GM18907 (cell line): ENCODE measurements around the gene KIFC3.
"Not testable (repeated sequence)": the region's sequence is repeated elsewhere in the genome, so short reads cannot be mapped to it uniquely, and the experiment has no call there.

ENCODE experiments used
- ATAC-seq: cut with Tn5 transposase; IDR thresholded peaks from one replicate; pipeline ENCODE4 v1.9.1; 2021; ENCODE audit warnings: mild to moderate bottlenecking, moderate library complexity; ENCODE audit not compliant: unreplicated experiment

Gene KIFC3

DNA sequence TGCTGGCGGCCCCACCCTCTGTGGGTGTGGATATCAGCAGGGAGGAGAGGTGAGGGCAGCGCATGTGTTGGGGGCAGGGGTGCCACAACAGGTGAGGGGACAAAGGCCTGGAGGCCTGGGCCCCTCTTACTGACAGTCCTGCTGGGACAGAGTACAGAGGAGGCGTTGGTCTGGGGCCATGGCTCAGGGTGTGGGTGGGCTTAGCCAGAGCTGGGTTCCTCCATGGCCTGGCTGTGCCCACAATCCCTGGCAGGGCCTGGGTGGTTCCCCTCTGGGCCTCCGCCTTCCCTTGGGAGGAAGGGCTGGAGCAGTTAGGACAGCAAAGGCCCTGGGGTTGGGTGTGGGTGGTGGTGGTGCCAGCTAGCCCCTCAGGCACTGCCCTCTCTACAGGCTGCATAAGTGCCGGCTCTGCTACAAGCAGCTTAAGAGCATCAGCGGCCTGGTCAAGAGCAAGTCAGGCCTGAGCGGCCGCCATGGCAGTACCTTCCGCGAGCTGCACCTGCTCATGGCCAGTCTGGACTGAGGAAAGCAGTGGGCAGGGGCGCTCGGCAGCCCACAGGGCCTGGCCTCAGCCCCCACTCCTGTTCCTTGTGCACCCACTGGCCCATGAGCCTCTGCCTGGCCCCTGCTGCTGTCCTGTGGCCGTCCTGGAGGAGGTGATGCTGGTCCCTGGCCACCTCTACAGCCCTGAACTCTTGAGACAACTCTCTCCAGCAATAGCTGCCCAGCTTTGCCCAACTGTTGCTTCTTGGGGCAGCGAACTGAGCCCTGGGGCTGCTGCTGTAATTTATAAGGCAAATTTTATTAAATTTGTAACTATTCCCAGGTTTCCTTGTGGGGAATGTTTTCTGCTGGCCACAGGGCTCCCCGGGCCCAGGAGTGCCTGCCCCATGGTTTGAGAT is 45.6 kb downstream of the KIFC3 start:
- ATAC-seq: no peak

- no peak for ATAC-seq
These were observed 46.4 kb downstream of the KIFC3 start for GRCh38 chr16:57755726-57756423.

- no peak for ATAC-seq
These were observed 47.1 kb downstream of the KIFC3 start for GRCh38 chr16:57755061-57755684.

DNA sequence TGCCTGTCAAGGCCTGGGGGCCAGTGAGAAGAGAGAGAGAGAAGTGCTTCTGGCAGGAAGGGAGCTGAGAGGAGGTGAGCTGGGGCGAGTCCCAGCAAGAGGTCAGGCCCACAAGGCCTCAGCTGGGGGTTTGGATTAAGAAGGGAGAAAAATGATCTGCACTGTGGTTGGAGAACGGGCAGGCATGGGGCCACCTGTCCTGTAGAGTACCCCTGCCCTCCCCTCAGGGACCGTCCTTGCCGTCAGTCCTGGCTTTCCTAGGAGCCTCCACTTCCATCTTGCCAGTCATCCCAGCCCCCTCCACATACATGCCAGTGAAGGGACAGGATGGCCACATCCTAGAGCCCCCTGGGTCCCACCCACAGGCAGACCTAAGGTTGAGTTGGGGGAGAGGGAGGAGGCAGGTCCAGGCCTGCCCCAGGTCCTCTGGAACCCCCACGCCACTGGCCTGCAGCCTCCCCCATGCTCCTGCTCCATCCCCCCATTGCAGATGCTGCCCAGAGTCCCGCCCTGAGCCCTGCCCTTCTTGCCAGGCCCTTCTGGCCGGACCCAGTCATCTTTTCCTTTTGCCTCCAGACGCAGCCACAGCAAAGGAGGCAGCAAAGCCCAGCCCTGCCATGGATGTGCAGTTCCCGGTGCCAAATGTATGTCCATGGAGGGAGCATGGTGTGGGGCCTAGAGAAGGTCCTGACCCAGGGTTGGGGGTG is 47.8 kb downstream of the KIFC3 start:
- no peak for ATAC-seq

- no peak for ATAC-seq
These were observed 48.6 kb downstream of the KIFC3 start for GRCh38 chr16:57753448-57754353.

- ATAC-seq: no peak
These were observed 49.5 kb downstream of the KIFC3 start for GRCh38 chr16:57752581-57753447.

- ATAC-seq: no peak
These were observed 50.1 kb downstream of the KIFC3 start for GRCh38 chr16:57752203-57752580.

DNA sequence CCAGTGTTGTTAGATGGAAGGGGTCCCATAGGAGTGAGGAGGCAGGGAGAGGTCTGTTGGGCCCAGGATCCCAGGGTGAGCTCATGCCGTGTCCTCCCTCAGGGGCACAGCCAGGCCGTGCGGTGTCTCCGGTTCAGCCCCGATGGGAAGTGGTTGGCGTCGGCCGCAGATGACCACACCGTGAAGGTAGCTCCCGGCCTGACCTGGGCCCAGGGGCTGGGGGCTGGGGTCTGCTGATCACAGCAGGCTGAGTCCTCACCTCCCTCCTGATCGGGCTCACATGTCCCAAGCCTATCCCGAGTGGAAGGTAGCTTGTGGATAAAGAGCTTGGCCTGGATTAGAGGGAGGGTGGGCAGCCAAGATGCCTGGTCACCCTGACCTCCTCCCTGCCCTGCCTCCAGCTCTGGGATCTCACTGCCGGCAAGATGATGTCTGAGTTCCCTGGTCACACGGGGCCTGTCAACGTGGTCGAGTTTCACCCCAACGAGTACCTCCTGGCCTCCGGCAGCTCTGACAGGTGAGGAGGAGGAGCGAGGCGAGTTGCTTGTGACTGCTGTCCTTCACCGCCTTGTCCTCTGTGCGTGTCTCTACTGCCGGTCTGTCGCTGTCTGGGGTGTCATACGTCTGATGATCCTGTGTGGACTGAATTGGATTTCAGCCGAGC is 50.6 kb downstream of the KIFC3 start:
- no peak for ATAC-seq

DNA sequence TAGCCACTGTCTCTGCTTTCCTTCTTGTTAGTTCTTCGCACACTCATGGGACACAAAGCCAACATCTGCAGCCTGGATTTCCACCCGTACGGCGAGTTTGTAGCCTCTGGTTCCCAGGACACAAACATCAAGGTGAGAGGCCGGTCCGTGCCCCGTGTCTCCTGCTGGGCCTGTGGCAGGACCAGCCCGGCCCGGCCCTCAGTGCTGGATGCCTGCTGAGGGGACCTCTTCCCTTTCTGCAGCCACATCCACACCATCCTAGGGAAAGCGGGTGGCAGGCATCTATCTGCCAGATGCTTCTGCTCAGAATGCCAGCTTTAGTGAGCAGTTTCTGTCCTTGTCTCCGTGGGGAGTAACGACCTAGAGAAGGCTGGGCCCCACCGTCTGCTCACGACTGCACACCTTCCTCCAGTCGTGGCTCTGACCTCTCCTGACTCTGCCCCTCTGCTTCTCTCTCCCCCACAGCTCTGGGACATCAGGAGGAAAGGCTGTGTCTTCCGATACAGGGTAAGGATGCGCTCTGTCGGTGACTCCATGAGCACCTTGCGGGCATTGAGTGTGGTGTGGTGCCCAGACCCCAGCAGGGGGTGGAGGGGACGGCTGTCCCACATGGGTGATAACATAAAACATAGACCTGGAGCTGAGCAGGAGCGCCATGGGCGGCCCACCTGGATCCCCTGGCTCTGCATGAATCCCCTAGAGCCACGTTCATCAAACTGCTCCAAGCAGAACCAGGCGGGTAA is 51.3 kb downstream of the KIFC3 start:
- ATAC-seq: no peak

DNA sequence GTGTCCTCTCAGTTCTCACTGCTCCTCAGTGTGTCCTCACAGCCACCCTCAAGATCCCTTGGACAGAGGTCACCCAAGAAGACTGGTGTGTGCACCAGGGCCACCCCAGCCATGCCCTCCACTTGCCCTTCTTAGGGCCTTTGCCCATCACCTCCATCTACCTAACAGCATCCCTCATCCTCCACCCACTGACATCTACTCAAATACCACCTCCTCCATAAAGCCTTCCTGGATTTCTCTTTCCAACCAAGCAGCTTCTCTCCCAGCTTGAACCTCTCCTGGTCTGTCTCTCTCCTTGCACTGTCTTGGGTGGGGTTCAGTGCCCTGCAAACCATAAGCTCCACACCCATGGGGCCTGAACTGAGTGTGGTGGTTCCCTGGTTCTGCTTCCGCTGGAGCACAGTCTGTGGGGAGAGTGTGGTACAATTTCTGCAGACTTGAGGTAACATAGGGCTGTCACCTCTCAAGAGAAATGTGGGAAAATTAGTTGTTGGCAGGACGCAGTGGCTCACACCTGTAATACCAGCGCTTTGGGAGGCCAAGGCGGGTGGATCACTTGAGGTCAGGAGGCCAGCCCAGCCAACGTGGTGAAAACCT is 52.3 kb downstream of the KIFC3 start:
- no peak for ATAC-seq

- no peak for ATAC-seq
These were observed 53.1 kb downstream of the KIFC3 start for GRCh38 chr16:57749101-57749692.

DNA sequence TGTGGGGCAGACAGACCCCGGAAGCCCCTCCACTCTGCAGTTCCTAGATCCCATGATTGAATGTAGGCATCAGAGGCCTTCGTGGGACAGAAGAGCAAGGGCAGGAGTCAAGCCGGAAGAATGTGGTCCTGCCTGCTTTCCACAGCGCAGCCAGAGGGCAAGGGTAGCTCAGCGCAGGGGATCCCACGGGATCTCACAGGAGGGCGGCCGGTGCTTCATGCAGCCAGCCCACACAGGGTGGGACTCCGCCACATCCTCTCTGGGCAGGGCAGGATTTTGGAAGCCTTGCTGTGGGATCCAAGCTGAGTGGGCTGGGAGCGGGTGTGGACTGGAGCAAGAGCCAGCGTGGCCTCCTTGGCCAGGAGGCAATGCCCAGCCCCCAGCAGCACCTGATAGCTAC is 53.7 kb downstream of the KIFC3 start:
- ATAC-seq: no peak

DNA sequence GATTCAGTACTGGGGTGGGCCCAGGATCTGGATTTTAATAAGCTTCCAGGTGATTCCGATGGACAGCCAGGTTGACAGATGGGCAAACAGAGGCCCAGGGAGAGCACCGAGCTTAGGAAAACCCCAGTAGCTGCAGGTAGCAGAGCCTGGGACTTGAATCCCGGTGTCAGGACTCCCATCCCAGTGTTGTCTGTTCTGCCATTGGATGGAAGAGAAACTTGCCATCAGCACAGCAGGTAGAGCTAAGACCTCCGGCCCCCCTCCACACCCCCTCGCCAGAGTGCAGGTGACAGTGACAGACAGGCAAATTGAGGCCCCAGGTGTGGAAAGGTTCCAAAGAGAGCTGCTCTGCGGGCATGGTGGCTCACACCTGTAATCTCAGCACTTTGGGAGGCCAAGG is 54.3 kb downstream of the KIFC3 start:
- ATAC-seq: no peak

DNA sequence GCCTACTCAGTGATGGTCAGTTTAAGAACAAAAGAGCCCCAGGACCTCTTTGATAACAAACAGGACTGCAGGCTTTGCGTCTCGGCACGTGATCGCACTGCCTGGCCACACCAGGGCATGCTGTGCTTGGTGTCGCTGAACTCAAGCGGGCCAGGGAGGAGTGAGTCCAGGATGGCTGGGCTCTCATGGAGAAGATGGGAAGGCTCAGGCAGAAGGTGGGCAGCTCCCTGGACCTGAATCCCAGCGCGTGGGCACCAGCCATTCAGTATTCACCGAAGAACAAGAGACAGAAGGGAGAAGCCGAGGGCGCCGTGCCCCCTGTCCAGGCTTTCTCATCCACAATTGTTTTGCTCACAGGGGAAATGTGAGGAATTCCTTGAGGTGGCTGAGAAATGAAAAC is 54.8 kb downstream of the KIFC3 start:
- no peak for ATAC-seq

- no peak for ATAC-seq
These were observed 55.2 kb downstream of the KIFC3 start for GRCh38 chr16:57747091-57747490.

DNA sequence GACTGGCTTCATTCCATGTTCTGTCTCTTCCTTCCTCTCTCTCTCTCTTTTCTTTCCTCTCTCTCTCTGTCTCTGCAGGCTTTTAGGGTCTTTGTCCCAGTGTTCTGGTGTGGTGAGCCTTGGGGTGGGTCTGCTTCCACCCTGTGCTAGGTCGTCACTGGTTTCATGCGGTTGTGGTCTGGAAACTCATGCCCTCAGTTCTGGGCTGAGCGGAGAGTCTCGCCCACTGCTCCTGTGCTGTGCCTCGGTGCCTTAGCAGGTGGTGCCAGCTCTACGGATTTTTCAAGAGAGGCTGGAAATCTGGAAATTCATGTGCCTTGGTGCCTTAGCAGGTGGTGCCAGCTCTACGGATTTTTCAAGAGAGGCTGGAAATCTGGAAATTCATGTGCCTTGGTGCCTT is 56.0 kb downstream of the KIFC3 start:
- ATAC-seq: not testable (repeated sequence)

DNA sequence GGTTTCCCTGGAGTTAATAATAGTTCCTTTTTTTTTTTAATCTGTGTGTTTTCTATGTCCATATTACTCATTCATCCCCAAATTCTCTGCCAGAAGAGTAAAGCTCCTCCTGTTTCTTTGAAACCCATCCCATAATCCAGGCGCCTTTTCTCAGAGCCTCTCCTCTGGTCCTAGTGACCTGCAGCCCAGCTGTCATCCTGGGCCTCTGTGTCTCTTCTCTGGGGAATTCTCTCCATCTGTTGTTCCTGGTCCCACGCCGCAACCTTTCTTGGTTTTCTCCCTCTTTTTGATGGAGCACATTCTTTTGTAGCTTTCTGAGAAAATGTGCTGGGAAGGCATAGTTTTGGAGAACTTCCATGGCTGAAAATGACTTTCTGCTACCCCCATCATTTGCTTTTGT is 56.5 kb downstream of the KIFC3 start:
- no peak for ATAC-seq

DNA sequence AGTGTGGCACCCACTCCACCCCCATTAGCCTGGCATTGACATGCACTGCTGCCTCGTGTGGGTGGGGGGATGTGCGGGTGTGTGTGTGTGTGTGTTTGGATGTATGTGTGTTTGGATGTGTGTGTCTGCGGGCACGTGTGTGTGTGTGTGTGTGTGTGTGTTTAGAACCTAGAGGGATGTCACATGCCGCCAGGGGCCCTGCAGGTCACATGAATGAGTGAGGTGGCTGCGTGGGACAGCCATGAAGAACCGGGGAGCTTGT is 57.7 kb downstream of the KIFC3 start:
- ATAC-seq: no peak
